ENCODE data around the gene GIGYF1.
"Not testable (repeated sequence)": the region's sequence is repeated elsewhere in the genome, so short reads cannot be mapped to it uniquely, and the experiment has no call there.

Gene GIGYF1

GRCh38 chr7:100694098-100694745, at the start of gene GIGYF1:
TSS of gene GIGYF1 (minus strand) at chr7:100694250. CDS start at chr7:100688238, 6,012 bp downstream.
- DNase-seq, result no peak

GRCh38 chr7:100739934-100740333, 45.9 kb upstream of the GIGYF1 start:
- DNase-seq, result no peak

GRCh38 chr7:100736671-100737070, 42.6 kb upstream of the GIGYF1 start:
- no peak for DNase-seq

GRCh38 chr7:100735730-100736129, 41.7 kb upstream of the GIGYF1 start:
- no peak for DNase-seq

GRCh38 chr7:100731937-100732636, 38.0 kb upstream of the GIGYF1 start:
- DNase-seq, result no peak

GRCh38 chr7:100730136-100730800, 36.2 kb upstream of the GIGYF1 start:
- no peak for DNase-seq

GRCh38 chr7:100728196-100728595, 34.1 kb upstream of the GIGYF1 start:
- no peak for DNase-seq

- no peak for DNase-seq
Observed at GRCh38 chr7:100726996-100727761, 33.1 kb upstream of the GIGYF1 start.

- DNase-seq, result not testable (repeated sequence)
Observed at GRCh38 chr7:100724364-100724763, 30.3 kb upstream of the GIGYF1 start.

- no peak for DNase-seq
Observed at GRCh38 chr7:100723732-100724275, 29.8 kb upstream of the GIGYF1 start.

- DNase-seq, result no peak
Observed at GRCh38 chr7:100722480-100723212, 28.6 kb upstream of the GIGYF1 start.

- DNase-seq, result no peak
Observed at GRCh38 chr7:100721505-100721812, 27.4 kb upstream of the GIGYF1 start.

GRCh38 chr7:100720671-100721504, 26.8 kb upstream of the GIGYF1 start:
- DNase-seq, result no peak

GRCh38 chr7:100720279-100720670, 26.2 kb upstream of the GIGYF1 start, which contains the start of gene EPO:
TSS of gene EPO (plus strand) at chr7:100720468. CDS start at chr7:100720981, 513 bp downstream.
- DNase-seq, result no peak

- no peak for DNase-seq
Observed at GRCh38 chr7:100719523-100720278, 25.7 kb upstream of the GIGYF1 start.

- not testable (repeated sequence) for DNase-seq
Observed at GRCh38 chr7:100717073-100717472, 23.0 kb upstream of the GIGYF1 start.

- no peak for DNase-seq
Observed at GRCh38 chr7:100714725-100715124, 20.7 kb upstream of the GIGYF1 start.

GRCh38 chr7:100711369-100711768, 17.3 kb upstream of the GIGYF1 start:
- no peak for DNase-seq

GRCh38 chr7:100710452-100710851, 16.4 kb upstream of the GIGYF1 start:
- no peak for DNase-seq

GRCh38 chr7:100708395-100708794, 14.3 kb upstream of the GIGYF1 start:
- DNase-seq, result no peak

Measured in DMS 273 treated with DMSO at 0.1 percent for 48 hours (cell line).